ENCODE measurements around the gene RETSAT.

GRCh38 chr2:85319796-85320195 lies 34.5 kb downstream of the RETSAT start:
- no peak for TF ChIP-seq POLR2AphosphoS5 (IDR thresholded peaks at IDR 0.05; ENCODE audit: borderline replicate concordance, low read depth, low read length)
- no peak for TF ChIP-seq FOXP2 (optimal IDR thresholded peaks at IDR 0.05; ENCODE audit: control extremely low read depth, extremely low read length, insufficient read depth)

Data from SK-N-MC (cell line).